Smooth muscle cell (in vitro differentiated cells): ENCODE measurements around the gene PRPF19. TPM values are rescaled to one million over a fixed set of nuclear protein-coding genes. Genes with fewer than 3 reads are reported as not detected.

Experiments used
- DNase-seq: peaks from one replicate; lab custom pipeline; 2025; ENCODE audit not compliant: unreplicated experiment; lab: John Stamatoyannopoulos, UW
- H2AFZ ChIP-seq: fragments of 200-600 bp; sonication (generic); 2 replicates; pipeline ENCODE4 v1.6.0; 2016; ENCODE audit warnings: antibody characterized with exemption, low read depth, mild to moderate bottlenecking
- H3F3A ChIP-seq: fragments of 200-600 bp; sonication (generic); 2 replicates; pipeline ENCODE4 v1.6.0; 2017; ENCODE audit warnings: antibody characterized with exemption, low read depth
- H3K27ac ChIP-seq: fragments of 200-600 bp; sonication (generic); 2 replicates; pipeline ENCODE4 v1.5.1; 2016; ENCODE audit warnings: low read depth, mild to moderate bottlenecking
- H3K27me3 ChIP-seq: fragments of 200-600 bp; sonication (generic); 2 replicates; pipeline ENCODE4 v1.6.1; 2016; ENCODE audit warnings: low read depth, mild to moderate bottlenecking
- H3K36me3 ChIP-seq: fragments of 200-600 bp; sonication (generic); 2 replicates; pipeline ENCODE4 v1.5.1; 2016; ENCODE audit warnings: low read depth
- H3K4me1 ChIP-seq: fragments of 200-600 bp; sonication (generic); 2 replicates; pipeline ENCODE4 v1.5.1; 2016; ENCODE audit warnings: low read depth
- H3K4me2 ChIP-seq: fragments of 200-600 bp; sonication (generic); 2 replicates; pipeline ENCODE4 v1.6.0; 2016; ENCODE audit warnings: mild to moderate bottlenecking
- H3K4me3 ChIP-seq: fragments of 200-600 bp; sonication (generic); 2 replicates; pipeline ENCODE4 v1.5.1; 2016; ENCODE audit warnings: mild to moderate bottlenecking
- H3K79me2 ChIP-seq: fragments of 200-600 bp; sonication (generic); 2 replicates; pipeline ENCODE4 v1.6.0; 2016; ENCODE audit warnings: low read depth, mild to moderate bottlenecking
- H3K9ac ChIP-seq: fragments of 200-600 bp; sonication (generic); 2 replicates; pipeline ENCODE4 v1.6.0; 2016; ENCODE audit warnings: low read depth
- H3K9me3 ChIP-seq: fragments of 200-600 bp; sonication (generic); replicated peaks from 2 replicates; pipeline ENCODE4 v1.5.1; 2016; ENCODE audit warnings: low read depth
- H4K20me1 ChIP-seq: fragments of 200-600 bp; sonication (generic); 2 replicates; pipeline ENCODE4 v1.6.0; 2016; ENCODE audit warnings: low read depth
- WGBS: methylation state at CpG from one replicate; pipeline ENCODE4 v1.1.7; 2016; ENCODE audit warnings: low lambda C conversion rate; 5-methylcytosine and 5-hydroxymethylcytosine counted together
- polyA plus RNA-seq: library from polyadenylated mRNA; unstranded; fragments of >200 nt; fragmentation: Nextera tagmentation; extraction: Ambion mirVana; gene quantifications from 2 replicates; pipeline ENCODE4 v1.2.1, GENCODE V29; 2016
- total RNA-seq: library from RNA; depleted of rRNA; stranded (reverse); fragments of >200 nt; gene quantifications from 2 replicates; pipeline ENCODE4 v1.2.3, GENCODE V29; 2014
- TF ChIP-seq, protein P1 (sequence below): fragments of 200-600 bp; sonication (generic); IDR thresholded peaks from 2 replicates; pipeline ENCODE4 v1.5.1; 2017; ENCODE audit warnings: borderline replicate concordance, mild to moderate bottlenecking, antibody characterized with exemption; ENCODE audit not compliant: insufficient read depth, poor library complexity, severe bottlenecking

The PRPF19 gene
- 33.0 and 36.3 TPM in 2 replicates for total RNA-seq
- 10.2 and 14.1 TPM in 2 replicates for polyA plus RNA-seq

DNA sequence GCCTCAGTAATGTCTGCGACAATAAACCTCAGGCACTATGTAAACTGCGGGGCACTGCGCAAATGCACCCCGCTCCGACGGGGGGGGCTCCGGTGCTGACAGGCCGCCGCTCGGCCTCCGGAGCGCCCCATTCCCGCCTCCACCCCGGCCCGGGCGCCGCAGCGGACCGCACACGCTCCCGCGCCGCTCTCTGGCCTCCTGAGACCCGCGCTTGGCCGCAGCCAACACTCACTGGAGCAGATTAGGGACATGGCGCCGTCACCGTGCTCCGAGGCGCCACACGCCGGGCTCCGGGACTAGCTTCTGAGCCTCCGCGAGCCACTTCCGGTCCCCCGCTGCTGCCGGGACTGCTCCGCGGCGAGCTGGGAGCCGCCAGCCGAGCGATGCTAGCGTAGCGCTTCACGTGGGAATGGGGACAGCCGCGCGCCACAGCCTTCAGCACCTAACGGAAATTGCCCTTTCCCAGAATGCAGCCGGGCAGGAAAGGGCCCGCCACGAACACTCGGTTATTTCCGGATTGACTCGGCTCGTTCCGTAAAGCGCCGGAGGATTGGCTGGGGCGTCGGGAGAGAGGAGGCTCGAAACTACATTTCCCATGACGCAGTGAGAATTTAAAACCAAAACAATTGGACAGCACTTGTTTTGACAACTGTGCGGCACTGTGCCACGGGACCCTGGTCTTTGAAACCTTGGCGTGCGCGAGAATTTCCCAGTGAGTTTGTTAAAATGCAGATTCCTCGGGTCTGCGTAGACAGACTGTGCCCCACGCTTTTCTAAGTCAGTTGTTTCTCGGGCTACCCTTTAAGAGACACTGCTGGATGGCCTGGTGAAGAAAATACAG is at the start of gene PRPF19:
PRPF19 (minus strand) TSS at position 454 of the 841 bp plus-strand sequence; CDS start at position 251, 203 bp downstream.
- Histone ChIP-seq H4K20me1 (peaks cover 33% of the 10 kb centered on the region), H3K4me1 (peaks cover 6% of the 10 kb centered on the region), H3K4me3 (peak within 1 kb of the TSS; percentile 76), H3K27me3 (peaks cover 6% of the 10 kb centered on the region), H3K36me3 (no peaks in the 10 kb centered on the region), H3K79me2 (peaks cover 25% of the 10 kb centered on the region), H3K9ac (peak within 1 kb of the TSS; percentile 87), H3K27ac (peak within 1 kb of the TSS; percentile 85), H3K4me2 (peak within 1 kb of the TSS; percentile 89), H2AFZ (peak within 1 kb of the TSS; percentile 88), H3K9me3 (no peaks in the 10 kb centered on the region), H3F3A (no peaks in the 10 kb centered on the region)
- peak; percentile 72 for DNase-seq
- under 1% methylated on average over 75 of the region's 75 CpGs for WGBS
- TF ChIP-seq, protein P1, sequence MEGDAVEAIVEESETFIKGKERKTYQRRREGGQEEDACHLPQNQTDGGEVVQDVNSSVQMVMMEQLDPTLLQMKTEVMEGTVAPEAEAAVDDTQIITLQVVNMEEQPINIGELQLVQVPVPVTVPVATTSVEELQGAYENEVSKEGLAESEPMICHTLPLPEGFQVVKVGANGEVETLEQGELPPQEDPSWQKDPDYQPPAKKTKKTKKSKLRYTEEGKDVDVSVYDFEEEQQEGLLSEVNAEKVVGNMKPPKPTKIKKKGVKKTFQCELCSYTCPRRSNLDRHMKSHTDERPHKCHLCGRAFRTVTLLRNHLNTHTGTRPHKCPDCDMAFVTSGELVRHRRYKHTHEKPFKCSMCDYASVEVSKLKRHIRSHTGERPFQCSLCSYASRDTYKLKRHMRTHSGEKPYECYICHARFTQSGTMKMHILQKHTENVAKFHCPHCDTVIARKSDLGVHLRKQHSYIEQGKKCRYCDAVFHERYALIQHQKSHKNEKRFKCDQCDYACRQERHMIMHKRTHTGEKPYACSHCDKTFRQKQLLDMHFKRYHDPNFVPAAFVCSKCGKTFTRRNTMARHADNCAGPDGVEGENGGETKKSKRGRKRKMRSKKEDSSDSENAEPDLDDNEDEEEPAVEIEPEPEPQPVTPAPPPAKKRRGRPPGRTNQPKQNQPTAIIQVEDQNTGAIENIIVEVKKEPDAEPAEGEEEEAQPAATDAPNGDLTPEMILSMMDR, result no peak

DNA sequence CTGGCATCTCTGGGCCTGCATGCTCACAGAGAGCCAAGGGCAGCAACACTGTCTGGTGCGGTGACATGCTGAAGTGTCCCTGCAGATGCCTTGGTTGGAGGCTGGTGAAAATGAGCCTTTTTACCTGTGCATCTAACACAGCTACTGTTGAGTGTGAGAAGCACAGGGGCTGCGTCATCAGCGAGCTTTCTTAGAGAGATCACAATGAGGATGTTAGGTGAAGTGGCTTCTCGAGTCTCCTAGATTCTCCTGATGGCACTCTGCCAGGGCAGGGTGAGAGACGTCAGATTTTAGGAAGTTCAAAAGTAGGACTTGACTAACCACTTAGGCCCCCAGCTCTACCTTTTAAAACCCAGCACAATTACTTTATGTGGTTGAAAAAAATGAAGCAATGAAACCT is 49.2 kb upstream of the PRPF19 start:
- Histone ChIP-seq H3K79me2 (no peaks in the 10 kb centered on the region), H3K4me2 (no peak overlapping the region), H2AFZ (no peak overlapping the region), H3K9me3 (no peaks in the 10 kb centered on the region), H3K9ac (no peak overlapping the region), H3K36me3 (no peaks in the 10 kb centered on the region), H3K27ac (no peak overlapping the region), H4K20me1 (no peaks in the 10 kb centered on the region), H3K4me1 (peaks cover 6% of the 10 kb centered on the region), H3F3A (no peaks in the 10 kb centered on the region), H3K4me3 (no peak overlapping the region), H3K27me3 (peaks cover 28% of the 10 kb centered on the region)
- TF ChIP-seq, protein P1, result no peak
- DNase-seq, result no peak
- WGBS, result 76% methylated on average over 5 of the region's 5 CpGs

DNA sequence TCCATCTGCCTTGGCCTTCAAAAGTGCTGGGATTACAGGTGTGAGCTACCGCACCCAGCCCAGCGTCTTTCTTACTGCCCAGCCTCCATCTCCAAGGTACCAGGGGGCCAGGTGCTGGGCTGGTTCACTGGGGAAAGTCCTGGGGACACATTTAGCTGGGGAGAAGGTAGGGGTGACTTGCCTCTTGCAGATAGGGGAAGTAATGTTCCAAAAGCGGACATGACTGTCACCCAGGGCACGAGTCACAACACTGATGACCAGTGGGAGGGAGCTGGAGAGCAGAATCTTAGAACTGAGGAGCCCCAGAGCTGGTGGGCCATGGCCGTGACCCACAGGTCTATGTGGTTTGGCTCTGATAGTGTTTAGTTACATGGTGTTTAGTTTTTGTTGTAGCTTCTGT is 48.0 kb upstream of the PRPF19 start:
- Histone ChIP-seq H3K27ac (no peak overlapping the region), H3K36me3 (no peaks in the 10 kb centered on the region), H3K4me1 (peaks cover 6% of the 10 kb centered on the region), H3K9me3 (no peaks in the 10 kb centered on the region), H3F3A (no peaks in the 10 kb centered on the region), H2AFZ (no peak overlapping the region), H3K9ac (no peak overlapping the region), H3K27me3 (peaks cover 39% of the 10 kb centered on the region), H3K4me2 (no peak overlapping the region), H3K79me2 (no peaks in the 10 kb centered on the region), H4K20me1 (no peaks in the 10 kb centered on the region), H3K4me3 (no peak overlapping the region)
- DNase-seq, result no peak
- TF ChIP-seq, protein P1, result no peak
- WGBS, result 93% methylated on average over 5 of the region's 5 CpGs
